Esophagus muscularis mucosa (tissue), 4 donors: Measurements from ENCODE around the gene DDX18. TPM values are rescaled to one million over a fixed set of nuclear protein-coding genes. Genes with fewer than 3 reads are reported as not detected.
A peak's percentile ranks its signal among the peaks of the same experiment; 100 is the strongest.

Source experiments
- DNase-seq: peaks from one replicate; pipeline ENCODE4 v3.0.0-alpha.2; 2017; ENCODE audit errors: extremely low spot score
- H3K27ac ChIP-seq, 4 donors: fragments of 200-600 bp; sonication (generic); replicated peaks in 1 of 4; 1 replicate in 3 of 4; 2 replicates in 1 of 4; pipeline ENCODE4 v1.5.1; 2016 to 2019; ENCODE audit warnings: mild to moderate bottlenecking in 1 of 4
- H3K27me3 ChIP-seq, 4 donors: fragments of 200-600 bp; sonication (generic); one replicate each; pipeline versions ENCODE4 v1.5.1 to v1.6.0; 2016 to 2019
- H3K36me3 ChIP-seq, 4 donors: fragments of 200-600 bp; sonication (generic); one replicate each; pipeline ENCODE4 v1.5.1; 2016 to 2019
- H3K4me1 ChIP-seq, 4 donors: fragments of 200-600 bp; sonication (generic); one replicate each; pipeline ENCODE4 v1.5.1; 2016 to 2019
- H3K4me3 ChIP-seq, 4 donors: fragments of 200-600 bp; sonication (generic); 1 replicate in 2 of 4; 2 replicates in 2 of 4; pipeline ENCODE4 v1.5.1; 2016 to 2019; ENCODE audit warnings: mild to moderate bottlenecking in 4 of 4, moderate library complexity in 1 of 4
- H3K9me3 ChIP-seq, 4 donors: fragments of 200-600 bp; sonication (generic); 1 replicate in 3 of 4; 2 replicates in 1 of 4; pipeline ENCODE4 v1.5.1; 2016 to 2019
- CTCF ChIP-seq, 3 experiments: fragments of 200-600 bp in 2 of 3; fragments of 450-650 bp in 1 of 3; sonication (generic) in 2 of 3; IDR thresholded peaks; one replicate each; pipeline ENCODE4 v1.5.1; 2017 to 2019; ENCODE audit warnings: antibody characterized with exemption in 3 of 3, mild to moderate bottlenecking in 2 of 3, moderate library complexity in 1 of 3
- EP300 ChIP-seq: sonication (generic); formaldehyde crosslinking; IDR thresholded peaks from one replicate; pipeline ENCODE4 v1.6.1; 2017; ENCODE audit warnings: antibody characterized with exemption
- POLR2A ChIP-seq: fragments of 450-650 bp; IDR thresholded peaks from one replicate; pipeline ENCODE4 v1.6.1; 2017; ENCODE audit warnings: antibody characterized with exemption, moderate library complexity, mild to moderate bottlenecking, low read depth
- POLR2AphosphoS5 ChIP-seq, 2 donors: sonication (generic); formaldehyde crosslinking; IDR thresholded peaks; one replicate each; pipeline ENCODE4 v1.6.1; 2017; ENCODE audit warnings: antibody characterized with exemption in 2 of 2
- WGBS: methylation state at CpG from one replicate; pipeline ENCODE4 v1.1.5; 2018; 5-methylcytosine and 5-hydroxymethylcytosine counted together
- intact Hi-C: fragments of 100-400 bp; cut with DNase I; formaldehyde crosslinking; loops from one replicate; pipeline ENCODE4 v1.15.1; 2023
- total RNA-seq, 4 donors: library from RNA; depleted of rRNA; stranded (reverse); fragments of >200 nt; gene quantifications; one replicate each; pipeline versions ENCODE4 v1.1.0 to v1.2.1, GENCODE V29; 2016

The DDX18 gene
- total RNA-seq, 4 donors from 2014 or later: 29.2 to 44.5 (median 38.6) TPM

GRCh38 chr2:117832905-117833613 lies 18.6 kb downstream of the DDX18 start:
- no peak for TF ChIP-seq CTCF (IDR thresholded peaks at IDR 0.05)
- no peak for TF ChIP-seq POLR2A
- no peak for TF ChIP-seq POLR2AphosphoS5 (IDR thresholded peaks at IDR 0.05)
- TF ChIP-seq EP300: no peak
- DNase-seq: no peak
- no peak overlapping the region for H3K4me3 ChIP-seq
- H3K9me3 ChIP-seq: no peaks in the 10 kb centered on the region
- H3K4me1 ChIP-seq: peaks cover 10 to 19% (median 14%) of the 10 kb centered on the region in 4 donors
- 83% methylated on average over 9 of the region's 9 CpGs for WGBS
- peaks cover 29 to 59% (median 51%) of the 10 kb centered on the region in 4 donors for H3K36me3 ChIP-seq
- H3K27me3 ChIP-seq: no peaks in the 10 kb centered on the region
- H3K27ac ChIP-seq: no peak overlapping the region
- intact Hi-C loops: loop anchor here (10.0 kb wide), 2 partner anchors 102 to 172 kb away; no protein-coding TSS in a partner anchor

GRCh38 chr2:117833911-117834310 lies 19.4 kb downstream of the DDX18 start:
- intact Hi-C loops: loop anchor here (10.0 kb wide), 2 partner anchors 101 to 171 kb away; no protein-coding TSS in a partner anchor
- 84% methylated on average over 3 of the region's 3 CpGs for WGBS
- TF ChIP-seq EP300: no peak
- TF ChIP-seq POLR2AphosphoS5 (IDR thresholded peaks at IDR 0.05): no peak
- TF ChIP-seq CTCF (IDR thresholded peaks at IDR 0.05): no peak
- TF ChIP-seq POLR2A: no peak
- H3K27me3 ChIP-seq: no peaks in the 10 kb centered on the region
- no peak overlapping the region for H3K4me3 ChIP-seq
- no peak overlapping the region for H3K27ac ChIP-seq
- H3K36me3 ChIP-seq: peaks cover 22 to 51% (median 43%) of the 10 kb centered on the region in 4 donors
- no peak for DNase-seq
- peaks cover 10 to 19% (median 14%) of the 10 kb centered on the region in 4 donors for H3K4me1 ChIP-seq
- H3K9me3 ChIP-seq: no peaks in the 10 kb centered on the region

- Histone ChIP-seq H3K27me3 (no peaks in the 10 kb centered on the region), H3K9me3 (no peaks in the 10 kb centered on the region), H3K4me1 (peaks cover 10 to 19% (median 14%) of the 10 kb centered on the region in 4 donors), H3K27ac (no peak overlapping the region), H3K36me3 (peaks cover 12 to 40% (median 32%) of the 10 kb centered on the region in 4 donors), H3K4me3 (no peak overlapping the region)
- DNase-seq: no peak
- TF ChIP-seq POLR2A: no peak
- TF ChIP-seq POLR2AphosphoS5 (IDR thresholded peaks at IDR 0.05): no peak
- no peak for TF ChIP-seq EP300
- TF ChIP-seq CTCF (IDR thresholded peaks at IDR 0.05): no peak
- WGBS: 100% methylated on average over 3 of the region's 3 CpGs
- intact Hi-C loops: loop anchor here (10.0 kb wide), 2 partner anchors 100 to 170 kb away; no protein-coding TSS in a partner anchor
These were observed 20.5 kb downstream of the DDX18 start for GRCh38 chr2:117834992-117835391.

GRCh38 chr2:117835990-117836760 lies 21.7 kb downstream of the DDX18 start:
- H3K4me1 ChIP-seq: peaks cover 10 to 19% (median 14%) of the 10 kb centered on the region in 4 donors
- WGBS: 1% methylated on average over 33 of the region's 53 CpGs
- DNase-seq: peak; percentile 95
- peak overlapping the region; percentile 55 to 60 (median 57) for H3K4me3 ChIP-seq
- H3K27ac ChIP-seq: peak overlapping the region; percentile 64 to 76 (median 68)
- intact Hi-C loops: loop anchor here (10.0 kb wide), 2 partner anchors 99 to 169 kb away; no protein-coding TSS in a partner anchor
- TF ChIP-seq POLR2AphosphoS5 (IDR thresholded peaks at IDR 0.05) (peak; percentile 43 to 61), CTCF (IDR thresholded peaks at IDR 0.05) (peak; percentile 68 to 89 (median 74)), POLR2A (no peak)
- peaks cover 3 to 29% (median 25%) of the 10 kb centered on the region in 4 donors for H3K36me3 ChIP-seq
- H3K9me3 ChIP-seq: no peaks in the 10 kb centered on the region
- H3K27me3 ChIP-seq: no peaks in the 10 kb centered on the region
